DLD1 (cell line): ENCODE measurements around the gene FOXQ1.

Source experiments
- in situ Hi-C: cut with HindIII; loops from 2 replicates; pipeline ENCODE4 v1.10.0; 2017; ENCODE audit warnings: low sequenced_read_pairs

The FOXQ1 gene

DNA sequence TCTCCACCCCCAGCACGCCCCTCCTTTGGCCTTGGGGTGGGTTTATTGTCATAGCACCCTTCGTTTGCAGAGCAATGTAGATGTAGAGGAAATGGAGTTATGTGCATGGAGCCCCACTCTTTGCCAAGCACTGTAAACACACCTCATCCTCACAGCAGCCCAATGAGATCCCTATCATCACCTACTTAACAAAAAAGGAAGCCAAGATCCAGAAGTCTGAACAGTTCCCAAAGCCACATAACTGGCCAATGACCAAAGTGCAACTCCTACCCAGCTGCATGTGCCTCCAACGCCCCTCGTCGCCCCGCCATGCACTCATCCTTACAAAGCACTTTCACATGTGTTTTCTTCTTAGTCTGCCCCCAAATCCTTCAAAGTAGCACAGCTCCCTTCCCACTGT is 21.8 kb upstream of the FOXQ1 start:
- in situ Hi-C loops, result no loop called here

- in situ Hi-C loops, result no loop called here
Observed at GRCh38 chr6:1290805-1291204, 21.1 kb upstream of the FOXQ1 start.

- in situ Hi-C loops, result no loop called here
Observed at GRCh38 chr6:1291381-1291780, 20.5 kb upstream of the FOXQ1 start.

- in situ Hi-C loops, result no loop called here
Observed at GRCh38 chr6:1295420-1295819, 16.5 kb upstream of the FOXQ1 start.

- in situ Hi-C loops, result no loop called here
Observed at GRCh38 chr6:1296079-1296478, 15.8 kb upstream of the FOXQ1 start.

- in situ Hi-C loops, result no loop called here
Observed at GRCh38 chr6:1296542-1296941, 15.4 kb upstream of the FOXQ1 start.

DNA sequence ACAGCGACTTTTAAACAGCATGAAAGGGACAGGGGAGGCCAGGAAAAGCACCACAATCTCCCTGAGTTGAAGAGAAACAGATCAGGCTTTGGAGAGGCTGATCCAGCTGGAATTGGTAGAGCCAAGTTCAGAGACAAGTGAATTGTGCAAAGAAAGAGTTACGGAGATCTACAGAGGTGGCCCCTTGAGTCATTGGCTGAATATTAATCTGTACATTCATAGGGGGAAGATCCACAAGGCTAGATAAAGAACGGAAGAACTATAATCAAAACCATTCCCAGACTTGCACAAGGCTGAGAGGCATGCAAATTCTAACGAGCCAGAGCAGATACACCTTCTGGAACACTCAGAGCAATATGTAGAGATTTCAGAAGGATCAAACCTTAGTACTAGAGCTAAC is 14.2 kb upstream of the FOXQ1 start:
- in situ Hi-C loops, result no loop called here

- in situ Hi-C loops, result no loop called here
Observed at GRCh38 chr6:1298768-1299167, 13.1 kb upstream of the FOXQ1 start.

DNA sequence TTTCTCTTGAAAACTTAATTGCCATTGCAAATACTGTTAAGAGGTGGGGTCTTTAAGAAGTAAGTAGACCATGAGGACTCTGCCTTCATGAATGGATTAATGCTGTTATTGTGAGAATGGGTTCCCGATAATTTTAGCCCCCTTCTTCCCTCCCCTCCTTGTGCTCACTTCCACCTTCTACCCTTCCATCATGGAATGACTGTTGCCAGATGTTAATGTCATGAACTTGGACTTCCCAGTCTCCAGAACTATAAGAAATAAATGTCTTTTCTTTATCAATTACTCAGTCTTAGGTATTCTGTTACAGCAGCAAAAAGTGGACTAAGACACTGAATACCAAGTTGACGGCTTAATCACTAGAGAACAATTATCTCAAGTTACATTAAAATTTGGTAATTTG is 5.8 kb upstream of the FOXQ1 start:
- in situ Hi-C loops, result no loop called here

DNA sequence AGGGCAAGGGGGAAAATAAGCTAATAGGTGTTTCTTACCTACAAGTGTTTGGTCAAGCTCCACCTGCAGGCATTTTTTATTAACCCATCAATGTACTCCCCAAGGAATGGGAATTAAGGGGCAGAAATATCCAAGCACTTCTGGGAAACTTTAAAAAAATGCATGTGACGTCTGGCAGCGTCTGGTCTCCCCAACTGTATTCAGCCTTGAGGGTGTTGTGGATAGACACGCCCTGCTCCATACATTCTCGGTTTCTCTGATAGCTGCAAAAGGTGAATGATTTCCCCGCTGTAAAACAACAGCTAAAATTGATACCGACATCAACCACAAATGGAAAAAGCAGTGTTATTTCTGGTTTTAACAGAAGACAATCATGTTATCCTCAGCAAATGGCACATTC is 2.5 kb upstream of the FOXQ1 start:
- in situ Hi-C loops, result no loop called here

DNA sequence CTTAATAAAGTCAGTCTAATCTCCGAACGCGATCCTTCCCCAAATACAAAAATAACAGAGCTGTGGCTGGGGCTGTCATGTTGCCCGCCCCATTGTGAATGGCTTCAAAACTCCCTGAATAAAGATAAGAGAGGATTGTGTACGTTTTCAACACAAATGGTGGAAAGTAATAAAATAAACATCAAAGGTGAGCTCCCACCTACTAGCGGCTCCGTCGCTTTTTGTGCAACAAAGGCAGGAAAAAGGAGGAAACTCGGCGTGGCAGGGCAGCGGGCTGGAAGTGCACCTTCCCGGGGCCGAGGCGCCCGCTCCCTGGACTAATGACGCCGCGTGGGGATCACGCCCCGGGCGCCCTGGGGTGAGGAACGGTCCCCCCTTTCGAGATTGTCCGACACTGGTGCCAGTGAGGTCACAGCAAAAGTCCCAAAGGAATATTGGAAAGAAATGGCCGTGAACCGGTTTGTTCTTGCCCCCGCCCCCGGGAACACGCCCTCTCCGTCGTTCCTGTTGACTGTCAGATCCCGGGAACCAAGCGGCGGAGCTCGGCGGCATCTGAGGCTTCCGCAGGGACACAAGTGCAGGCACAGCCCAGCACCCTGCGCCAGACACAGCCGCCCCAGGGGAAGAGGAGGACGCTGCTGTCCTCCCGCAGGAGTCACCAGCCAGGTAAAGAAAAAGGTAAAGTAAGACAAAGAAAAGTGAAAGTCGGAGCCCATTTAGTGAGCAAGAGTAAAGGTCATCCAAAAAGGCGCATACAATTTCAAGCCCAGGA is 1.1 kb upstream of the FOXQ1 start:
- in situ Hi-C loops, result no loop called here

- in situ Hi-C loops, result no loop called here
Observed at GRCh38 chr6:1312203-1312472, 240 bp downstream of the FOXQ1 start.

GRCh38 chr6:1312473-1313367 is 822 bp downstream of the FOXQ1 start:
- in situ Hi-C loops, result no loop called here

DNA sequence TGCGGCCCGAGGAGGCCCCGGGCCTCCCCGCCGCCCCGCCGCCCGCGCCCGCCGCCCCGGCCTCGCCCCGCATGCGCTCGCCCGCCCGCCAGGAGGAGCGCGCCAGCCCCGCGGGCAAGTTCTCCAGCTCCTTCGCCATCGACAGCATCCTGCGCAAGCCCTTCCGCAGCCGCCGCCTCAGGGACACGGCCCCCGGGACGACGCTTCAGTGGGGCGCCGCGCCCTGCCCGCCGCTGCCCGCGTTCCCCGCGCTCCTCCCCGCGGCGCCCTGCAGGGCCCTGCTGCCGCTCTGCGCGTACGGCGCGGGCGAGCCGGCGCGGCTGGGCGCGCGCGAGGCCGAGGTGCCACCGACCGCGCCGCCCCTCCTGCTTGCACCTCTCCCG is 1.5 kb downstream of the FOXQ1 start:
- in situ Hi-C loops, result no loop called here

GRCh38 chr6:1313767-1314503 is 2.0 kb downstream of the FOXQ1 start:
- in situ Hi-C loops, result no loop called here

DNA sequence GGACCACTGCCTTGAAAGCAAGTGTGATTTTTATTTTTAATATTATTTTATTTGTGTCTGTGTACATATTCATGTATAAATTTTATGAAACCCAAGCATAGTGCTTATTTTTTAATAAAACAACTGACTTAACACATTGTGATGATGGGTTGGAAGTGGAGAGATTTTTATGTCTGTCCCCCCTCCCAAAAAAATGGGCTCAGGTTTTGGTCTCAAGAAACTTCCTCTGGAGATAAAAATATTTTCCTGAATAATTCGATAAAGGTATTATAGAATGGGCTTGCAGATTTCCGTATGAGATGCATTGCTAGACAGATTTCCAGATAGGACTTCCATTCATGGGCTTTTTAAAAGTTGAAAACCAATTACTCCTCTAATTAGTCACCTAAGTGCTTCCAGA is 2.7 kb downstream of the FOXQ1 start:
- in situ Hi-C loops, result no loop called here

- in situ Hi-C loops, result no loop called here
Observed at GRCh38 chr6:1315201-1315559, 3.3 kb downstream of the FOXQ1 start.

DNA sequence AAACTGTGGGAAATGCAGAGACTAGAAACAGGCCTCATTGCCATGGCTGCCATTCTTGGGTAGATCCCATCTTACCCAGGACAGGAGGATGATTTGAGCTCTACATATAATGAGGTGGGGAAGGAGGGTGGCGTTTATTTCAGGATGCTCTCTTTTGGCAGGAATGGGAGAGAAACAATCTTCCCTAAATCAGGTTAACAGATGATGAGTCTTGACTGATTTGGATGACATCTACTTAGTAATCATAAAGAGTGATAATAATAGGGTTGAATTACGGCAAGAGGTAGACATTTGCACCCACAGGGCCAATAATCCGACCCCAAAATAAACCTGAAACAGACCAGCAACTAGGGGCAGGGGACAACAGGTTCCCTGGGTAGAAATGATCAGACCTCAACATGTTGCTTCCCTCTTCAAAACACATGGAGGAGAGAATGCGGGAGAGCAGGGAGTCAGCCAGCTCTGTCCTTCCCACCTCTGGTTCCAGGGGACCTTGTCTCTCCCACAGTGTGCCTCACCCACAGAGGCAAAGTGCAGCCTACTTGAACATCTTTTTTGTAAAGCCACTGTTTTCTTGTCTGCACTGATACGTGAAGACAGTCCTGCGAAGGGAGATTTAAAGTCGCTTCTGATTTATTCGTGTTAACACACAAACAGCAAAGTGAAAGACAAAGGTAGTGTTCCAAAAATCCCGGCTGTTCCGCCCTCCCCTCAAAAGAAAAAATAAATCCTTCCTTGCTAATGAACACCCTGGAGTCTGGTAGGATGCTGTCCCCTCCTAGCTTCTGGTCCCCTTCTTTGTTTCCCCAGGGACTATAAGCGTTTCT is 3.9 kb downstream of the FOXQ1 start:
- in situ Hi-C loops, result no loop called here

DNA sequence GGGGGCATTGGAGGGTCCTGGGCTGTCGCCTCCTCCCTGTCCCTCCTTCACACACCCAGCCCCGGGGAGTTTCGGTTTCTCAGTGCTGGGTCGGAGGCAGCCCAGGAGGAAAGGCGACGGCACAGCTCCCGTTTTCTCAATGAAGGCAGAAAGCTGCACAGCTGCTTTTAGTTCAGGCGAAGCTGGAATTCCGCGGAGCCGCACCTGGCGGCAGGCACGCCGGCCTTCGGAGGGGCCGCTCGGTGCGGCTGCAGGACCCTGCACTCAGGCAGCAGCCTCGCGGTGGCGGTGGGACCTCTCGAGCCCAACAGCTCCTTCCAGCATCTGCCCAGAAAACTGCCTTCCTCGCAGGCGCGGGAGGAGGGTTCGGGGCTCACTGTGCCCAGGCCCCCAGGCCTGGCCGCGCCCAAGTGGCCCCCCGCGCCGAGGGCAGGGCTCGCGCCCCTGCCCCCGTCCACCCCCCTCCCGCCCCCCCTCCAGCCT is 4.6 kb downstream of the FOXQ1 start:
- in situ Hi-C loops, result no loop called here

GRCh38 chr6:1317302-1317815 is 5.5 kb downstream of the FOXQ1 start:
- in situ Hi-C loops, result no loop called here

GRCh38 chr6:1318036-1318435 is 6.1 kb downstream of the FOXQ1 start:
- in situ Hi-C loops, result no loop called here
